Measurements from ENCODE around the gene CNOT4. TPM values are rescaled to one million over a fixed set of nuclear protein-coding genes. Genes with fewer than 3 reads are reported as not detected.
A peak's percentile ranks its signal among the peaks of the same experiment; 100 is the strongest.

CNOT4 gene
- total and polyA plus RNA-seq, 2 of the 13 experiments (the other 11 are each of a cell fraction or from before 2014, with no cell fraction given), result 7.4 to 8.4 TPM

DNA sequence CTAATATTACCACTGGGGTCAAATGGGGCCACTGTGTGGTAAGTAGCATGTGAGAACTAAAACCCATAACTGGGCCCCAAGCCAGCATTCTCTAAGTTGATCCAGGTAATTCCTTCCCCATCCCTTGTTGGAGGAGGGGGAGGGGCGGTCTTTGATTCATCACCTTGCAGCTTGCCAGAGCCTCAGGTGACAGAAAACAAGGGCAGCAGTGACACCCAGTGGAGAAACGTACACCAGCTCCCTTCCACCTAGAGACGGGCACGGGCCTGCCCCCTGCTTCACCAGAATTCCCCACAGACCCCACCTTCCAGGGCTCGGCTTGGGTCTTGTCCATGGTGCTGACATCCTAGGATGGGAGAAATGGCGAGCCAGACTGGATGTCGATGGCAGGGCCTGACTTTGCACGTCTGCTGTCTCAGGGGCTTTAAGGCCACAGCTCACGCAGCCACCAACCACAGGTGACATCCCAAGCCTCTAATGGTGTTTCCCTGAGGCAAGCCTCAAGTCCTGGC lies 174.2 kb downstream of the CNOT4 start (continued):
- no peak for TF ChIP-seq ZNF34 (CRISPR knock-in tag; IDR thresholded peaks at IDR 0.05; ENCODE audit: borderline replicate concordance)
- TF ChIP-seq, protein P1, sequence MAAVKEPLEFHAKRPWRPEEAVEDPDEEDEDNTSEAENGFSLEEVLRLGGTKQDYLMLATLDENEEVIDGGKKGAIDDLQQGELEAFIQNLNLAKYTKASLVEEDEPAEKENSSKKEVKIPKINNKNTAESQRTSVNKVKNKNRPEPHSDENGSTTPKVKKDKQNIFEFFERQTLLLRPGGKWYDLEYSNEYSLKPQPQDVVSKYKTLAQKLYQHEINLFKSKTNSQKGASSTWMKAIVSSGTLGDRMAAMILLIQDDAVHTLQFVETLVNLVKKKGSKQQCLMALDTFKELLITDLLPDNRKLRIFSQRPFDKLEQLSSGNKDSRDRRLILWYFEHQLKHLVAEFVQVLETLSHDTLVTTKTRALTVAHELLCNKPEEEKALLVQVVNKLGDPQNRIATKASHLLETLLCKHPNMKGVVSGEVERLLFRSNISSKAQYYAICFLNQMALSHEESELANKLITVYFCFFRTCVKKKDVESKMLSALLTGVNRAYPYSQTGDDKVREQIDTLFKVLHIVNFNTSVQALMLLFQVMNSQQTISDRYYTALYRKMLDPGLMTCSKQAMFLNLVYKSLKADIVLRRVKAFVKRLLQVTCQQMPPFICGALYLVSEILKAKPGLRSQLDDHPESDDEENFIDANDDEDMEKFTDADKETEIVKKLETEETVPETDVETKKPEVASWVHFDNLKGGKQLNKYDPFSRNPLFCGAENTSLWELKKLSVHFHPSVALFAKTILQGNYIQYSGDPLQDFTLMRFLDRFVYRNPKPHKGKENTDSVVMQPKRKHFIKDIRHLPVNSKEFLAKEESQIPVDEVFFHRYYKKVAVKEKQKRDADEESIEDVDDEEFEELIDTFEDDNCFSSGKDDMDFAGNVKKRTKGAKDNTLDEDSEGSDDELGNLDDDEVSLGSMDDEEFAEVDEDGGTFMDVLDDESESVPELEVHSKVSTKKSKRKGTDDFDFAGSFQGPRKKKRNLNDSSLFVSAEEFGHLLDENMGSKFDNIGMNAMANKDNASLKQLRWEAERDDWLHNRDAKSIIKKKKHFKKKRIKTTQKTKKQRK (IDR thresholded peaks at IDR 0.05; ENCODE audit: low read length), result no peak
- TF ChIP-seq IKZF5 (CRISPR knock-in tag; IDR thresholded peaks at IDR 0.05), result peak; percentile 65; the same call in 1 of the 2 replicates
- TF ChIP-seq ZSCAN25 (CRISPR knock-in tag; IDR thresholded peaks at IDR 0.05), result peak; percentile 60; the same call in 1 of the 2 replicates
- TF ChIP-seq PCBP2 (optimal IDR thresholded peaks at IDR 0.05; ENCODE audit: low read depth, low read length, poor library complexity, severe bottlenecking), result no peak
- TF ChIP-seq, protein P2, sequence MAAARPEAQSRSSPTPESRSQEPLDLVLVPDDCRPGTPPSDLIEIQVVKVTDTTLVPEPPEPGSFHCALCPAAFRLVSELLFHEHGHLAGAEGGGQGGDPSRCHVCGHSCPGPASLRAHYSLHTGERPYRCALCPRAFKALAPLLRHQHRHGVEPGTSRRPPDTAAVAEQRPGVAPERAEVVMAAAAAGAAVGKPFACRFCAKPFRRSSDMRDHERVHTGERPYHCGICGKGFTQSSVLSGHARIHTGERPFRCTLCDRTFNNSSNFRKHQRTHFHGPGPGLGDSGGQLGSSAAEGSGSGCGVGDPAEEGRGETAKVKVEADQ (CRISPR knock-in tag; IDR thresholded peaks at IDR 0.05; ENCODE audit: borderline replicate concordance), result 0 out of 2 replicates have a peak, but pooled peaks have one; percentile 39
- peak; percentile 55; the same call in 1 of the 2 replicates for TF ChIP-seq KDM2A (CRISPR knock-in tag; IDR thresholded peaks at IDR 0.05; ENCODE audit: borderline replicate concordance, low read depth)
- no peak for TF ChIP-seq ZNF251 (CRISPR knock-in tag; IDR thresholded peaks at IDR 0.05)
- no peak for TF ChIP-seq ISX (CRISPR knock-in tag; conservative IDR thresholded peaks at IDR 0.05)
- peak; percentile 70; the same call in 1 of the 2 replicates for TF ChIP-seq CBX5 (CRISPR knock-in tag; IDR thresholded peaks at IDR 0.05; ENCODE audit: borderline replicate concordance)
- TF ChIP-seq, protein P3, sequence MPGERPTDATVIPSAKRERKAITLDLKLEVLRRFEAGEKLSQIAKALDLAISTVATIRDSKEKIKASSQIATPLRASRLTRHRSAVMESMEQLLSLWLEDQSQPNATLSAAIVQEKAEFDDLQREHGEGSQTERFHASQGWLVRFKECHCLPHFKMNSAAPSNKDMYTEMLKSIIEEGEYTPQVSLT (CRISPR knock-in tag; IDR thresholded peaks at IDR 0.05; ENCODE audit: borderline replicate concordance, low read depth), result no peak
- TF ChIP-seq FOXK1 (CRISPR knock-in tag; IDR thresholded peaks at IDR 0.05; ENCODE audit: borderline replicate concordance, low read depth), result peak; percentile 50; the same call in 1 of the 2 replicates
- TF ChIP-seq, protein P4, sequence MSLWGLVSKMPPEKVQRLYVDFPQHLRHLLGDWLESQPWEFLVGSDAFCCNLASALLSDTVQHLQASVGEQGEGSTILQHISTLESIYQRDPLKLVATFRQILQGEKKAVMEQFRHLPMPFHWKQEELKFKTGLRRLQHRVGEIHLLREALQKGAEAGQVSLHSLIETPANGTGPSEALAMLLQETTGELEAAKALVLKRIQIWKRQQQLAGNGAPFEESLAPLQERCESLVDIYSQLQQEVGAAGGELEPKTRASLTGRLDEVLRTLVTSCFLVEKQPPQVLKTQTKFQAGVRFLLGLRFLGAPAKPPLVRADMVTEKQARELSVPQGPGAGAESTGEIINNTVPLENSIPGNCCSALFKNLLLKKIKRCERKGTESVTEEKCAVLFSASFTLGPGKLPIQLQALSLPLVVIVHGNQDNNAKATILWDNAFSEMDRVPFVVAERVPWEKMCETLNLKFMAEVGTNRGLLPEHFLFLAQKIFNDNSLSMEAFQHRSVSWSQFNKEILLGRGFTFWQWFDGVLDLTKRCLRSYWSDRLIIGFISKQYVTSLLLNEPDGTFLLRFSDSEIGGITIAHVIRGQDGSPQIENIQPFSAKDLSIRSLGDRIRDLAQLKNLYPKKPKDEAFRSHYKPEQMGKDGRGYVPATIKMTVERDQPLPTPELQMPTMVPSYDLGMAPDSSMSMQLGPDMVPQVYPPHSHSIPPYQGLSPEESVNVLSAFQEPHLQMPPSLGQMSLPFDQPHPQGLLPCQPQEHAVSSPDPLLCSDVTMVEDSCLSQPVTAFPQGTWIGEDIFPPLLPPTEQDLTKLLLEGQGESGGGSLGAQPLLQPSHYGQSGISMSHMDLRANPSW (CRISPR knock-in tag; IDR thresholded peaks at IDR 0.05; ENCODE audit: borderline replicate concordance), result no peak
- no peak for TF ChIP-seq ZC3H4 (CRISPR knock-in tag; IDR thresholded peaks at IDR 0.05; ENCODE audit: borderline replicate concordance)
- TF ChIP-seq, protein P5, sequence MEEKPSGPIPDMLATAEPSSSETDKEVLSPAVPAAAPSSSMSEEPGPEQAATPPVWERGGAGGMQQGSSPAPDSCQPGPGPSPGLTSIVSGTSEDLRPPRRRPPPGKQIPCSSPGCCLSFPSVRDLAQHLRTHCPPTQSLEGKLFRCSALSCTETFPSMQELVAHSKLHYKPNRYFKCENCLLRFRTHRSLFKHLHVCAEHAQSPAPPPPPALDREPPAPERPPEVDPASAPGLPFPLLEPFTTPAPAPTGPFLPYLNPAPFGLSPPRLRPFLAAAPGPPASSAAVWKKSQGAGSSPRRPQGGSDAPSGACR (CRISPR knock-in tag; IDR thresholded peaks at IDR 0.05), result no peak
- TF ChIP-seq BRCA1 (CRISPR knock-in tag; IDR thresholded peaks at IDR 0.05), result 0 out of 2 replicates have a peak, but pooled peaks have one; percentile 71
- TF ChIP-seq DNMT3B (CRISPR knock-in tag; conservative IDR thresholded peaks at IDR 0.05), result 0 out of 2 replicates have a peak, but pooled peaks have one; percentile 52
- no peak for TF ChIP-seq ZNF761 (CRISPR knock-in tag; conservative IDR thresholded peaks at IDR 0.05)
- TF ChIP-seq ZNF709 (CRISPR knock-in tag; IDR thresholded peaks at IDR 0.05), result 0 out of 2 replicates have a peak, but pooled peaks have one; percentile 30
- peak; percentile 51; the same call in 1 of the 2 replicates for TF ChIP-seq MED1 (CRISPR knock-in tag; IDR thresholded peaks at IDR 0.05)

Data from HepG2 (cell line).